Vagina (tissue), 2 donors: Measurements from ENCODE around the gene AOC3. TPM values are rescaled to one million over a fixed set of nuclear protein-coding genes. Genes with fewer than 3 reads are reported as not detected.
"Not testable (repeated sequence)": the region's sequence is repeated elsewhere in the genome, so short reads cannot be mapped to it uniquely, and the experiment has no call there.

Source experiments
- DNase-seq, 2 donors: peaks; one replicate each; pipeline ENCODE4 v3.0.0-alpha.2; 2017; ENCODE audit errors: extremely low spot score in 2 of 2
- H3K27ac ChIP-seq: fragments of 200-600 bp; sonication (generic); one replicate; pipeline ENCODE4 v1.5.1; 2019
- H3K27me3 ChIP-seq: fragments of 200-600 bp; sonication (generic); one replicate; pipeline ENCODE4 v1.5.1; 2019
- H3K36me3 ChIP-seq, 2 donors: fragments of 200-600 bp; sonication (generic); one replicate each; pipeline ENCODE4 v1.5.1; 2017 to 2019
- H3K4me1 ChIP-seq: fragments of 200-600 bp; sonication (generic); one replicate; pipeline ENCODE4 v1.5.1; 2019
- H3K4me3 ChIP-seq, 2 donors: fragments of 200-600 bp; sonication (generic); 1 replicate in 1 of 2; 2 replicates in 1 of 2; pipeline ENCODE4 v1.5.1; 2016 to 2019
- H3K9me3 ChIP-seq: fragments of 200-600 bp; sonication (generic); one replicate; pipeline ENCODE4 v1.5.1; 2019
- POLR2A ChIP-seq, 2 donors: fragments of 450-650 bp; IDR thresholded peaks; one replicate each; pipeline ENCODE4 v1.6.1; 2017; ENCODE audit warnings: antibody characterized with exemption in 2 of 2, mild to moderate bottlenecking in 2 of 2, moderate library complexity in 2 of 2
- POLR2AphosphoS5 ChIP-seq, 2 donors: sonication (generic); formaldehyde crosslinking; IDR thresholded peaks; one replicate each; pipeline ENCODE4 v1.9.0; 2017; ENCODE audit warnings: antibody characterized with exemption in 2 of 2, mild to moderate bottlenecking in 2 of 2, low read depth in 1 of 2; ENCODE audit not compliant: insufficient read depth in 1 of 2
- intact Hi-C: fragments of 100-400 bp; cut with DNase I; formaldehyde crosslinking; loops from one replicate; pipeline ENCODE4 v1.15.1; 2023
- total RNA-seq: library from RNA; depleted of rRNA; stranded (reverse); fragments of >200 nt; gene quantifications from one replicate; pipeline ENCODE4 v1.2.3, GENCODE V29; 2016
- TF ChIP-seq, protein P1 (sequence below), 3 experiments: fragments of 450-650 bp in 2 of 3; fragments of 200-600 bp in 1 of 3; sonication (generic) in 1 of 3; IDR thresholded peaks; one replicate each; pipeline ENCODE4 v1.5.1; 2017 to 2019; ENCODE audit warnings: antibody characterized with exemption in 3 of 3, mild to moderate bottlenecking in 2 of 3, moderate library complexity in 2 of 3

AOC3 gene
- total RNA-seq, 1 donor from 2014 or later = 31.7 TPM

DNA sequence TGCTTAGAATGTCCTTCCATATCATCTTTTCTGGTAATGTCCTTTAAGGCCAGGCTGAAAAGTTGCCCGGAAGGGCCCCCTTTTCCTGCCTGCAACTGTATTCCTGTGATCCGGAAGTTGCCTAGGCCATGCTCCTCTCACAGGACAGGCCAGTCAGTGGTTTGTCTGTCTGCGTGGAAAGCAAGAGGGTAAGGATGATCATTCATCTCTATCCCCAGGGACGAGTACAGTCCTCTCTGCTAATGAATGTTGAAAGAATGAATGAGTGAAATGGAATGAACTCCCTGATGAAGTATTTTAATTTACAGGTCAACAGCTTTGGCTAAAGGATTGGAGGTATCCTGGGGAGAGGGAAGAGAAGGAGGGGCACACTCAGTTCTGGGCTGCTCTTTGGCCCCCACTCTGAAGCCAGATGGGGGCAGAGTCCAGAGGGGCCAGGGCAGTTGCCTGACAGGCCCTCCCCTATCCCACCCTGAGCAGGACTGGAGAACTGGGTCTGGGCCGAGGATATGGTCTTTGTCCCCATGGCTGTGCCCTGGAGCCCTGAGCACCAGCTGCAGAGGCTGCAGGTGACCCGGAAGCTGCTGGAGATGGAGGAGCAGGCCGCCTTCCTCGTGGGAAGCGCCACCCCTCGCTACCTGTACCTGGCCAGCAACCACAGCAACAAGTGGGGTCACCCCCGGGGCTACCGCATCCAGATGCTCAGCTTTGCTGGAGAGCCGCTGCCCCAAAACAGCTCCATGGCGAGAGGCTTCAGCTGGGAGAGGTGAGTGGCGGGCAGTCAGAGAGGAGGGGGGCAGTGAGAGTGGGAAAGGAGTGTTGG is 3.2 kb downstream of the AOC3 start:
- H3K4me1 ChIP-seq = peaks cover 16% of the 10 kb centered on the region
- intact Hi-C loops = no loop called here

GRCh38 chr17:42855048-42855596 is 4.1 kb downstream of the AOC3 start:
- no peaks in the 10 kb centered on the region for H3K27me3 ChIP-seq
- H3K9me3 ChIP-seq = no peaks in the 10 kb centered on the region
- no peak overlapping the region for H3K4me3 ChIP-seq
- no peak for DNase-seq
- H3K27ac ChIP-seq = no peak overlapping the region
- peaks cover 9% of the 10 kb centered on the region for H3K4me1 ChIP-seq
- H3K36me3 ChIP-seq = no peaks in the 10 kb centered on the region
- no peak for TF ChIP-seq POLR2AphosphoS5 (IDR thresholded peaks at IDR 0.05; ENCODE audit: insufficient read depth in 1 of 2, low read depth in 1 of 2)
- no peak for TF ChIP-seq POLR2A (IDR thresholded peaks at IDR 0.05)
- TF ChIP-seq, protein P1, sequence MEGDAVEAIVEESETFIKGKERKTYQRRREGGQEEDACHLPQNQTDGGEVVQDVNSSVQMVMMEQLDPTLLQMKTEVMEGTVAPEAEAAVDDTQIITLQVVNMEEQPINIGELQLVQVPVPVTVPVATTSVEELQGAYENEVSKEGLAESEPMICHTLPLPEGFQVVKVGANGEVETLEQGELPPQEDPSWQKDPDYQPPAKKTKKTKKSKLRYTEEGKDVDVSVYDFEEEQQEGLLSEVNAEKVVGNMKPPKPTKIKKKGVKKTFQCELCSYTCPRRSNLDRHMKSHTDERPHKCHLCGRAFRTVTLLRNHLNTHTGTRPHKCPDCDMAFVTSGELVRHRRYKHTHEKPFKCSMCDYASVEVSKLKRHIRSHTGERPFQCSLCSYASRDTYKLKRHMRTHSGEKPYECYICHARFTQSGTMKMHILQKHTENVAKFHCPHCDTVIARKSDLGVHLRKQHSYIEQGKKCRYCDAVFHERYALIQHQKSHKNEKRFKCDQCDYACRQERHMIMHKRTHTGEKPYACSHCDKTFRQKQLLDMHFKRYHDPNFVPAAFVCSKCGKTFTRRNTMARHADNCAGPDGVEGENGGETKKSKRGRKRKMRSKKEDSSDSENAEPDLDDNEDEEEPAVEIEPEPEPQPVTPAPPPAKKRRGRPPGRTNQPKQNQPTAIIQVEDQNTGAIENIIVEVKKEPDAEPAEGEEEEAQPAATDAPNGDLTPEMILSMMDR (IDR thresholded peaks at IDR 0.05) = no peak
- intact Hi-C loops = no loop called here

More for the DNA sequence above, 3.2 kb downstream of the AOC3 start:
- H3K36me3 ChIP-seq = no peaks in the 10 kb centered on the region
- TF ChIP-seq POLR2AphosphoS5 (IDR thresholded peaks at IDR 0.05; ENCODE audit: insufficient read depth in 1 of 2, low read depth in 1 of 2) (no peak), POLR2A (IDR thresholded peaks at IDR 0.05) (no peak)
- TF ChIP-seq, protein P1 (IDR thresholded peaks at IDR 0.05) = no peak
- DNase-seq = no peak
- peak overlapping the region; percentile 42 to 44 for H3K4me3 ChIP-seq
- H3K9me3 ChIP-seq = no peaks in the 10 kb centered on the region
- no peaks in the 10 kb centered on the region for H3K27me3 ChIP-seq
- no peak overlapping the region for H3K27ac ChIP-seq

DNA sequence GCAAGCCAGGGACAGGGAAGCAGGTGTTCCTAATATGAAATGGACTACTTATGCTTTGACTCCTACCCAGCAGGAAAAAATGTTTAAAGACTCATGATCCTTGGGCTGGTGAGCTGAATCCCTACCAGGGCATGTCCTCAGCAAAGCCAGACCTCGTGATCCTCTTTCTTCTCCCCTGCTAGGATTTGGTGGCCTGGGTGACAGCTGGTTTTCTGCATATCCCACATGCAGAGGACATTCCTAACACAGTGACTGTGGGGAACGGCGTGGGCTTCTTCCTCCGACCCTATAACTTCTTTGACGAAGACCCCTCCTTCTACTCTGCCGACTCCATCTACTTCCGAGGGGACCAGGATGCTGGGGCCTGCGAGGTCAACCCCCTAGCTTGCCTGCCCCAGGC is 5.1 kb downstream of the AOC3 start:
- H3K27me3 ChIP-seq, DNase-seq, H3K9me3 ChIP-seq, H3K27ac ChIP-seq, H3K36me3 ChIP-seq, H3K4me1 ChIP-seq, intact Hi-C loops, H3K4me3 ChIP-seq: not testable (repeated sequence)

DNA sequence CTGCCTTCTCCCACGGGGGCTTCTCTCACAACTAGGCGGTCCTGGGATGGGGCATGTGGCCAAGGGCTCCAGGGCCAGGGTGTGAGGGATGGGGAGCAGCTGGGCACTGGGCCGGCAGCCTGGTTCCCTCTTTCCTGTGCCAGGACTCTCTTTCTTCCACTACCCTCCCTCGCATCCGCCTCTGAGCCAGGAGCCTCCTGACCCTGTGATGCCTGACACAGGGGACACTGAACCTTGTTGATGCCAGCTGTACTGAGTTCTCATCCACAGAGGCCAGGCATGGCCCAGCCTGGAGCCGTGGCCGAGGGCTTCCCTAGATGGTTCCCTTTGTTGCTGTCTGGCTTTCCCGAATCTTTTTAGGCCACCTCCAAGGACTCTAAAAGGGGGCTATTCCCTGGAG is 5.5 kb downstream of the AOC3 start:
- H3K36me3 ChIP-seq, H3K9me3 ChIP-seq, H3K27ac ChIP-seq, H3K27me3 ChIP-seq, intact Hi-C loops, H3K4me1 ChIP-seq, DNase-seq, H3K4me3 ChIP-seq: not testable (repeated sequence)

GRCh38 chr17:42857389-42857788 is 6.4 kb downstream of the AOC3 start:
- no peak overlapping the region for H3K4me3 ChIP-seq
- no peaks in the 10 kb centered on the region for H3K9me3 ChIP-seq
- no peaks in the 10 kb centered on the region for H3K4me1 ChIP-seq
- no peaks in the 10 kb centered on the region for H3K27me3 ChIP-seq
- intact Hi-C loops = no loop called here
- no peak overlapping the region for H3K27ac ChIP-seq
- no peak for DNase-seq
- no peaks in the 10 kb centered on the region for H3K36me3 ChIP-seq
- TF ChIP-seq POLR2A (IDR thresholded peaks at IDR 0.05) = no peak
- TF ChIP-seq, protein P1 (IDR thresholded peaks at IDR 0.05) = no peak
- no peak for TF ChIP-seq POLR2AphosphoS5 (IDR thresholded peaks at IDR 0.05; ENCODE audit: insufficient read depth in 1 of 2, low read depth in 1 of 2)

GRCh38 chr17:42865638-42866094 is 14.7 kb downstream of the AOC3 start:
- TF ChIP-seq, protein P1 (IDR thresholded peaks at IDR 0.05) = no peak
- TF ChIP-seq POLR2AphosphoS5 (IDR thresholded peaks at IDR 0.05; ENCODE audit: insufficient read depth in 1 of 2, low read depth in 1 of 2) = no peak
- no peak for TF ChIP-seq POLR2A (IDR thresholded peaks at IDR 0.05)
- DNase-seq = no peak

More at GRCh38 chr17:42865638-42866094, 14.7 kb downstream of the AOC3 start:
- Histone ChIP-seq H3K27me3 (no peaks in the 10 kb centered on the region), H3K36me3 (no peaks in the 10 kb centered on the region), H3K9me3 (no peaks in the 10 kb centered on the region), H3K4me3 (no peak overlapping the region), H3K27ac (no peak overlapping the region), H3K4me1 (peaks cover 7% of the 10 kb centered on the region)
- intact Hi-C loops = no loop called here
